Stimulated activated CD8-positive, alpha-beta memory T cell treated with anti-CD3 and anti-CD28 coated beads, Interleukin-7, amount 100 ng/mL, for 4 hours (primary cell): Measurements from ENCODE around the gene PUS1.
"Not testable (repeated sequence)": the region's sequence is repeated elsewhere in the genome, so short reads cannot be mapped to it uniquely, and the experiment has no call there.

Source experiments
- DNase-seq, 2 donors: peaks; one replicate each; pipeline ENCODE4 v3.0.0-alpha.2; 2020; ENCODE audit warnings: low read depth in 2 of 2

The PUS1 gene

GRCh38 chr12:131959641-131960589 is 30.8 kb downstream of the PUS1 start:
- no peak for DNase-seq

- DNase-seq: not testable (repeated sequence)
Observed at GRCh38 chr12:131960590-131961325, 31.7 kb downstream of the PUS1 start.

DNA sequence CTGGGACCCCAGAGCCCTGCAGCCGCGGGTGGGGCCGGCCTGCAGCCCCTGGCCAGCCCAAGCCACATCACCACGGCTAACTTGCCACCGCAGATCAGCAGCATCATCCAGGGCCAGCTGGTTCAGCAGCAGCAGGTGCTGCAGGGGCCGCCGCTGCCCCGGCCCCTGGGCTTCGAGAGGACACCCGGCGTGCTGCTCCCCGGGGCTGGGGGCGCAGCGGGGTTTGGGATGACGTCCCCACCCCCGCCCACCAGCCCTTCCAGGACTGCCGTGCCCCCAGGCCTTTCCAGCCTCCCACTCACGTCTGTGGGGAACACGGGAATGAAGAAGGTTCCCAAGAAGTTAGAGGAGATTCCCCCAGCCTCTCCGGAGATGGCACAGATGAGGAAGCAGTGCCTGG is 32.3 kb downstream of the PUS1 start:
- not testable (repeated sequence) for DNase-seq

GRCh38 chr12:131962069-131962468 is 33.0 kb downstream of the PUS1 start:
- no peak for DNase-seq

DNA sequence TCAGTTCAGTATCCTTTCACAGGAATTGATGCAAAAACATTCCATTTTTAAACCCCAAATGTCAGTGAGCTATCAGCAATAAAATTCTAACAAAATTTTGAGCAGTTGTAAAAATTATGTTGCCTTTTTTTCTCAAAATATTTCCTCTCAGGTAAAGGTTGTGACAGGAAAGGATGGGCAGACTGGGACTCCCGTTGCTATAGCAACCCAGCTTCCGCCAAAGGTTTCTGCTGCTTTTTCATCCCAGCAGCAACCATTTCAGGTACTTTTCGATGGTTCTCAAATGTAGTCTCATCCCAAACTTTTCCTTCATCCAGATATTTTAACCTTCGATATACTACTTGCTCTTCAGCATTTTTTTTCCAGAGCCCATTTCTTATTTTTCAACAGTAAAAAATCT is 34.3 kb downstream of the PUS1 start:
- no peak for DNase-seq

GRCh38 chr12:131965073-131965472 is 36.0 kb downstream of the PUS1 start:
- DNase-seq: no peak

GRCh38 chr12:131971226-131971625 is 42.1 kb downstream of the PUS1 start:
- DNase-seq: no peak

GRCh38 chr12:131975228-131975627 is 46.2 kb downstream of the PUS1 start:
- no peak for DNase-seq

GRCh38 chr12:131979606-131980005 is 50.5 kb downstream of the PUS1 start:
- no peak for DNase-seq

DNA sequence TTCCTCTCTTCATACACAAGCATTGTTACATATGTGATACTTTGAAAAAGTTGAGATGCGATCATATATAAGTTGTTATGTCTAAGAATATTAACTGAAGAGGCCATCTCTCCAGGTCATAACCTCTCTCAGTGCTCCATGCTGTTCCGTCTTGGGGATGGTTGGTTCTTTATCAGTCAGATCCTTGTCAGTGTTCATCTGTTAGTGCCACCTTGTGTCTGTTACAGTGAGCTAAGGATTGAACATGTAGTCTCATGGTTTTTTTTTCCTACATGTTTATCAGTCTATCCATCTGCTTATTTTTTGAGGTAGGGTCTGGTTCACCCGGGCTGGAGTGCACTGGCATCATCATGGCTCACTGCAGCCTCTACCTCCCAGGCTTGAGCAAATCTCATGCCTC is 51.2 kb downstream of the PUS1 start:
- DNase-seq: no peak

- DNase-seq: no peak
Observed at GRCh38 chr12:131981388-131981787, 52.3 kb downstream of the PUS1 start.

- no peak for DNase-seq
Observed at GRCh38 chr12:131982041-131982440, 53.0 kb downstream of the PUS1 start.

GRCh38 chr12:131983026-131983425 is 54.0 kb downstream of the PUS1 start:
- DNase-seq: no peak

- DNase-seq: no peak
Observed at GRCh38 chr12:131983554-131983953, 54.5 kb downstream of the PUS1 start.

DNA sequence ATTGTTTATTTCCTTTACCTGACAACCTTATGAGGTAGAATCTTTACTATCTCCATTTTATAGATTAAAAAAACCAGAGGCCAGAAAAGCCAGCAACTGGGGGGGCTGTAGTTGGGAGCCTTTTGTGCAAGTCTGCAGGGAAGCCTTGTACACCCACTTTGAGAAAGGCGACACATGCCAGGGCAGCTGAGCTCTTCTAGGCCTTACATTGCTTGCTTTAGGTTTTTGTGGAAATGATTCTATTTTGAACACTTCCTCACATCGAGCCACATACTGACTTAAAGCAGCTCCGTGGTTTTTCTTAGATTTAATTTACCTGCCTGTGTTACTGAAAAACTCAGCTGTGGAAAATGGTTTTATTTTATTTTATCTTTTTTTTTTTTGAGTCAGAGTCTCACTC is 55.3 kb downstream of the PUS1 start:
- DNase-seq: no peak

- not testable (repeated sequence) for DNase-seq
Observed at GRCh38 chr12:131985510-131985875, 56.4 kb downstream of the PUS1 start.

- DNase-seq: no peak
Observed at GRCh38 chr12:131986361-131986760, 57.3 kb downstream of the PUS1 start.

DNA sequence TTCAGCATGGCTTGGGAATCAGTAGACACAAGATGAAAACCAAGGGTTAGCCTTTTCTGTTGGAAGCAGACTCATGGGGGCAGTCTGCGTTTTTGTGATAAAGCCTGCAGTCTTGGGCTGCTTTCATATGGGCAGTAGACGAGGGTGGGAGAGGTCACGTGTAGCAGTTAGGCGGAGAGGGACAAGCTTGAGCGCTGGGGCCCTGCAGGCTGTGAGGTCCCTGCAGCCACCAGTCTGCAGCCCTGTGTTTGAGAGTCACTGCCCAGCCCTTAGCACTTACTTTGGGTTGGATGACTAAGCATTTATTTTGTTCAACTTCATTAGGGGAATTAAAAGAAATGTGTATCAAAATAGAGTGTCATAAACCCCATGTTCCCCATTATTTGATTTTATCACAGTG is 57.8 kb downstream of the PUS1 start:
- DNase-seq: no peak

- DNase-seq: no peak
Observed at GRCh38 chr12:131987552-131987951, 58.5 kb downstream of the PUS1 start.

GRCh38 chr12:131988054-131988796 is 59.1 kb downstream of the PUS1 start:
- DNase-seq: no peak

DNA sequence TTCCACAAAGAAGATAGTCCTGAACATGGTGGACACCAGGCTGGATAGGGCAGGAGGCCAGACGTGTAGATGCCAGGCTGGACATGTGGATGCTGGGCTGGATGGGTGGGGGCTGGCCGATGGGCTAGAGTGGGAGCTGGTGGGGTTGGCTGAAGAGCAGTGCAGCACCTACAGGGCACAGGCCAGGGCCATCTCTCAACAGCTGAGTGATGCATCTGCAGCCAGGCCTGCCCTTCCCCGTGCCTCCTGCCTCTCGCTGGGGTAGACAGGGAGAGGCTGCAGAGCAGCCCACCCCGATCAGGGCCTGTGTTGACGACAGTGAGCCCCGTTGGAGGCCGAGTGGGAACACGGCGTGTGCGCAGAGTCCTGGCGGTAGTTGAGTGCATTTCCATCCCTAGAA is 59.9 kb downstream of the PUS1 start:
- no peak for DNase-seq
